ENCODE data around the gene PLCL2.

DNA sequence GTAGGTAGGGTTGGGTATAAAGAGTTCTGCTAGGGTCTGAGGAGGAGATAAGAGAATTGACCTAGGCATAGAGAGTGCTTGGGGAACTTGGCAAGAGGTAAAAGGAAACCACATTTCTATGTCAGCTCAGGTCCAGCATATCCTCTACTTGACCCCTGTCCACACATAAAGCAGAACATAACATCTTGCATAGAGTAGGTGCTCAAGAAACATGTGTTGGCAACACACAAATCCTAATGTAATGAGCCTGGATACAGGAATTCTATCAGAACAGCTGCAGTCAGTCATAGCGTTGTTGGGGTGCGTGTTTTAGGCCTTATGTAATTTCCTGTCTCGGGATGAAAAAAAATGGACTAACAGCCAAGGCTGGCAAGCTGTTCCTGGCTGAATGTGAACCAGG, 35.0 kb upstream of the PLCL2 start:
- no peak for TF ChIP-seq TAF1 (IDR thresholded peaks at IDR 0.05; ENCODE audit: low read depth, low read length)
- TF ChIP-seq POLR2A (IDR thresholded peaks at IDR 0.05; ENCODE audit: low read depth, low read length) = no peak
